Upper lobe of right lung (tissue), 1 donor: Measurements from ENCODE around the gene POLN. TPM values are rescaled to one million over a fixed set of nuclear protein-coding genes. Genes with fewer than 3 reads are reported as not detected.

Experiments used
- ATAC-seq: fragments of 200-7000 bp; cut with Tn5 transposase; one replicate; pipeline ENCODE4 v1.9.1; 2020; ENCODE audit warnings: mild to moderate bottlenecking, moderate library complexity
- DNase-seq: peaks from one replicate; pipeline ENCODE4 v3.0.0-alpha.2; 2020
- H3K27ac ChIP-seq: fragments of 200-600 bp; one replicate; pipeline ENCODE4 v1.8.0; 2022
- H3K27me3 ChIP-seq: fragments of 200-600 bp; one replicate; pipeline ENCODE4 v1.8.0; 2022; ENCODE audit warnings: mild to moderate bottlenecking
- H3K36me3 ChIP-seq: fragments of 200-600 bp; one replicate; pipeline ENCODE4 v1.8.0; 2022
- H3K4me1 ChIP-seq: fragments of 200-600 bp; one replicate; pipeline ENCODE4 v1.8.0; 2022
- H3K4me3 ChIP-seq: fragments of 200-600 bp; one replicate; pipeline ENCODE4 v1.8.0; 2022; ENCODE audit warnings: mild to moderate bottlenecking
- H3K9me3 ChIP-seq: fragments of 200-600 bp; one replicate; pipeline ENCODE4 v1.8.0; 2022
- intact Hi-C: fragments of 100-400 bp; cut with DNase I; formaldehyde crosslinking; loops from one replicate; pipeline ENCODE4 v1.11.0; 2022
- total RNA-seq: library from RNA; stranded (reverse); fragmentation: NEBNext Ultra II Directional; extraction: Animal tissue kit (Norgen Biotek cat#: 25700); gene quantifications from one replicate; pipeline ENCODE4 v1.2.1, GENCODE V29; 2021
- TF ChIP-seq, protein P1 (sequence below): fragments of 200-600 bp; IDR thresholded peaks from one replicate; pipeline ENCODE4 v1.8.0; 2022; ENCODE audit warnings: antibody characterized with exemption
- donor health status: DM: no; HTN: yes; CAD: no; lungs with severe emphysema.

POLN gene
- total RNA-seq, 1 donor from 2014 or later = 2.7 TPM

DNA sequence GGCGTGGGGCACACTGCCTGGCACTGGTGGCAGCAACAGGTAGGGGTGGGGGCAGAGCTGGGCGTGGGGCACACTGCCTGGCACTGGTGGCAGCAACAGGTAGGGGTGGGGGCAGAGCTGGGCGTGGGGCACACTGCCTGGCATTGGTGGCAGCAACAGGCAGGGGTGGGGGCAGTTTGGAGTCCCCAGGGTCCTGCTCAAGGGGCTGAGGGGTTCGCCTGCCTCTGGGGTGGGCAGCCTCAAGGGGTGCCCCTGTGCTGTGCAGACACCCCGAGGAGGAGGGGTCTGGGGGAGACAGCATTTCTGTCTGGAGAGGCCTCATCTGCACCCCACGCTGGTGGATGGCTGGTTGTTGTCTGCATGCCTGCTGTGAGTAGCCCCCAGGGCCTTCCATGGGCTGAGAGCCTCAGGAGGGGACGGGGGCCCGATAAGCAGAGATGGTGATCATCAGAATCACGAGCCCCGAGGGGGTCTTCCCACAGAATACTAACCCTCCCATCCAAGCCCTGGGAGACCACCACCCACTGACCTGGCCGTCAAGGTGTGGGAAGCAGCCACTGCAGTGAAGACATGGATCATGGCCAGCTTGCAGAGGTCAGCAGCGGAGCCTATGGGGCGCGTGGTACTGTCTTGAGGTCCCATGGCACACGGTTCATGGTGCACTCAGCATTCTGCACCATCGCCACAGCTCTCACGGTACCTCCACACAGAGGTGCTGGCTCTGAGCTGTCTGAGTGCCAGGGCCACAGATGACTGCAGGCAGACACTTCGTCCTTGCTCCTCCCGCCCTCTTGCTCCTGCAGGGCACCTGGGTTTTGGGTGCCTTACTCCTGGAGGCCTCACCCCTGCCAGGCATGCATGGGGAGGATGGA is 161.3 kb downstream of the POLN start:
- TF ChIP-seq, protein P1, sequence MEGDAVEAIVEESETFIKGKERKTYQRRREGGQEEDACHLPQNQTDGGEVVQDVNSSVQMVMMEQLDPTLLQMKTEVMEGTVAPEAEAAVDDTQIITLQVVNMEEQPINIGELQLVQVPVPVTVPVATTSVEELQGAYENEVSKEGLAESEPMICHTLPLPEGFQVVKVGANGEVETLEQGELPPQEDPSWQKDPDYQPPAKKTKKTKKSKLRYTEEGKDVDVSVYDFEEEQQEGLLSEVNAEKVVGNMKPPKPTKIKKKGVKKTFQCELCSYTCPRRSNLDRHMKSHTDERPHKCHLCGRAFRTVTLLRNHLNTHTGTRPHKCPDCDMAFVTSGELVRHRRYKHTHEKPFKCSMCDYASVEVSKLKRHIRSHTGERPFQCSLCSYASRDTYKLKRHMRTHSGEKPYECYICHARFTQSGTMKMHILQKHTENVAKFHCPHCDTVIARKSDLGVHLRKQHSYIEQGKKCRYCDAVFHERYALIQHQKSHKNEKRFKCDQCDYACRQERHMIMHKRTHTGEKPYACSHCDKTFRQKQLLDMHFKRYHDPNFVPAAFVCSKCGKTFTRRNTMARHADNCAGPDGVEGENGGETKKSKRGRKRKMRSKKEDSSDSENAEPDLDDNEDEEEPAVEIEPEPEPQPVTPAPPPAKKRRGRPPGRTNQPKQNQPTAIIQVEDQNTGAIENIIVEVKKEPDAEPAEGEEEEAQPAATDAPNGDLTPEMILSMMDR = no peak
- H3K9me3 ChIP-seq = no peaks in the 10 kb centered on the region
- intact Hi-C loops = no loop called here
- no peaks in the 10 kb centered on the region for H3K36me3 ChIP-seq
- peak; percentile 35 for ATAC-seq
- no peaks in the 10 kb centered on the region for H3K4me1 ChIP-seq
- H3K27me3 ChIP-seq = no peaks in the 10 kb centered on the region
- DNase-seq = peak; percentile 49
- H3K27ac ChIP-seq = no peak overlapping the region
- no peak overlapping the region for H3K4me3 ChIP-seq

DNA sequence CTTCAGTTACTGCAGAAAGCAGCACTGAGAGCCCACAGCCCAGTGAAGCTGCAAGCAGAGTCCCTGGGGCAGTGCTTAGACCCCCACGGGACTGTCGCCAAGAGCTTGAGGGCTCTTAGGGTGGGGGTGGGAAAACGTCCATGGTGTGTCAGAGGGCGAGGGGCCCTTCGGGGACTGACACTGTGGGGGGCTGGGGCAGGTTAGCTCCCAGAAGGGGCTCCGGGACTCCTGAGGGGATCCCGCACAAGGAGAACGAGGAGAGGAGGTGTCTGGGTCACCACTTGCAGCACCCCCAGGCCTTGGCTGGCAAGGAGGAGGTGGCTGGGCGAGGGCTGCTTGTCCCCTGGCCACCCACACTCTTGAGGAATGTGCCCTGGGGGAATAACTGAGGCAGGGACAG is 162.0 kb downstream of the POLN start:
- H3K27ac ChIP-seq = no peak overlapping the region
- H3K27me3 ChIP-seq = no peaks in the 10 kb centered on the region
- H3K4me1 ChIP-seq = no peaks in the 10 kb centered on the region
- H3K36me3 ChIP-seq = no peaks in the 10 kb centered on the region
- ATAC-seq (no peak), DNase-seq (peak; percentile 45)
- intact Hi-C loops = no loop called here
- H3K9me3 ChIP-seq = no peaks in the 10 kb centered on the region
- no peak overlapping the region for H3K4me3 ChIP-seq
- TF ChIP-seq, protein P1 = no peak

DNA sequence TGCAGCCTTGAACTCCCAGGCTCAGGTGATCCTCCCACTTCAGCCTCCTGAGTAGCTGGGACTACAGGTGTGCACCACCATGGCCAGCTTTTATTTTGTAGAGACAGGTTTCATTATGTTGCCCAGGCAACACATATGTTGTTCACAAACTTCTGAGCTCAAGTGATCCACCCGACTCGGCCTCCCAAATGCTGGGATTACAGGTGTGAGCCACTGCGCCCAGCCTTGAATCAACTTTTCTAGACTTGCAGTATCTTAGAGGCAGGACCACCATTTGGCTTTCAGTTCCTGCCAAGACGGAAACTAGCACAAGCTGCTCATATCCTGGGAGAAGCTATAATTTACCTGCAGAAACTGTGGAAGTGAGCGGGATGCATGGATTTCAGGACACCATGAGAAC is 162.9 kb downstream of the POLN start:
- H3K4me1 ChIP-seq = no peaks in the 10 kb centered on the region
- H3K27me3 ChIP-seq = no peaks in the 10 kb centered on the region
- no peak overlapping the region for H3K27ac ChIP-seq
- intact Hi-C loops = no loop called here
- no peak overlapping the region for H3K4me3 ChIP-seq
- no peaks in the 10 kb centered on the region for H3K9me3 ChIP-seq
- DNase-seq (peak; percentile 34), ATAC-seq (no peak)
- TF ChIP-seq, protein P1 = no peak
- H3K36me3 ChIP-seq = no peaks in the 10 kb centered on the region

DNA sequence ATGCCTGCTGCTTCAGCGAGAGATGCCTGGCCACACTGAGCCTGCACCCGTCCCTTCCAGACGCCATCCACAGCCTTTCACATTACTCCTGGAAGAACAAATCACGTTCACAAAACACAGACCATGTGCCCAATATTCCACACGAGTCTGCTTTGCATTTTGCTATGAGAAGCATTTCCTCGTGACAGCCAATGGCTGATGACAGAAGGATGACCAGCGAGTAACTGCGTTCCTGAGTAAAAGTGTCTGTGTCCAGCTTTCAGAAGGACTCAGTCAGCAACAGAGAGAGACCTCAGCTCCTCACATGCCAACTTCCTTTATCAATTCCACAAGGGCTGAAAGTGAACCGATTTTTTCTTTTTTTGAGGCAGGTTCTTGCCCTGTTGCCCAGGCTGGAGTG is 163.3 kb downstream of the POLN start:
- intact Hi-C loops = no loop called here
- Histone ChIP-seq H3K4me3 (no peak overlapping the region), H3K36me3 (no peaks in the 10 kb centered on the region), H3K27me3 (no peaks in the 10 kb centered on the region), H3K27ac (no peak overlapping the region), H3K9me3 (no peaks in the 10 kb centered on the region), H3K4me1 (no peaks in the 10 kb centered on the region)
- DNase-seq (no peak), ATAC-seq (no peak)
- TF ChIP-seq, protein P1 = no peak

DNA sequence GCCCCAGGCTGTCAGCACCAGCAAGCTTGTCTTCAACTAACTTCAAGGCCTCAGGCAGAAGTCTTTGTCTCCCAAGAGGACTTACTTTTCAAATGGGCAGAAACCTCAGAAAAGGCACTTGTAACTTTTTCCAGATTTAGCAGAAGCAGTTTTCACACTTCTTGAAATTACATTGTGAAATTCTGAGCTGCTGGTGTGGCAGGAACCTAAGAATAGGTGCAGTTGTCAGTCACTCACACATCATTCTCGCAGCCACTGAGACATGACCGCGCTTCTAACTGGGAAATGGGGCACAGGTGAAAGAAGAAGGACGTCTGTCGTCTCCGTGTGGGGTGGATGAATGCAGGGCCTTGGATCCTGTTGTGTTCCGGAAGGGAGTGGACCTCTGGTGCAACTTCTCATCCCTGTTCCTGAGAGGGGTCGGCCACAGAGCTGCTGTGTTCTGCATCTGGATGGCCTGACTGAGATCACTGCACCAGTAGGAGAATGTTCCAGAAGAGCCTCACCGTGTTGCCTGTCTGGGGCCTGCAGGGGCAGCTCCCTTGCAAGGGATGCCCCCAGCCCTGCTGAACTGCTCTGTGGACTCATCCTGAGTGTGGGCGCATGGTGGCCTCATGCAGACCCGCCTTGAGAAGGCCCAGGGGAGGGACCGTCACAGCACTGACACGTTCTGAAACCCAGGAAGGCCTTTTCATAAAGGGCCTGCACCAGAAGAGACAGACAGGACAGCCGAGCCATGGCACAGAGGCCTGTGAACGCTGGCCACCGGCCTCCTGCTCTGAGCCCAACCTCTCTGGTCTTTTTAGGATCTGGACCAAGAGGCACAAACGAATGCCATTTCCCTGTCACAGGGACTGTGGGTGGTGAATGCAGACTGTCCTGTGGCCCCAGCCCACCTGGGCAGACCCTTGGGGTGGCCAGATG is 164.1 kb downstream of the POLN start:
- intact Hi-C loops = no loop called here
- DNase-seq (peak; percentile 48), ATAC-seq (no peak)

More for the DNA sequence above, 164.1 kb downstream of the POLN start:
- no peak overlapping the region for H3K4me3 ChIP-seq
- TF ChIP-seq, protein P1 = no peak
- H3K36me3 ChIP-seq = no peaks in the 10 kb centered on the region
- H3K4me1 ChIP-seq = no peaks in the 10 kb centered on the region
- H3K27ac ChIP-seq = no peak overlapping the region
- no peaks in the 10 kb centered on the region for H3K27me3 ChIP-seq
- no peaks in the 10 kb centered on the region for H3K9me3 ChIP-seq
